Muscle of leg (tissue), 11 donors: ENCODE measurements around the gene PAK4. TPM values are rescaled to one million over a fixed set of nuclear protein-coding genes. Genes with fewer than 3 reads are reported as not detected.
"Not testable (repeated sequence)": the region's sequence is repeated elsewhere in the genome, so short reads cannot be mapped to it uniquely, and the experiment has no call there.

Source experiments
- DNase-seq: peaks from one replicate; pipeline ENCODE4 v3.0.0; 2013
- H3K27ac ChIP-seq: one replicate; pipeline ENCODE4 v1.5.1; 2013; ENCODE audit warnings: mild to moderate bottlenecking, low read length, control low read depth
- H3K27me3 ChIP-seq: one replicate; pipeline ENCODE4 v1.6.1; 2013; ENCODE audit warnings: low read length; ENCODE audit not compliant: control insufficient read depth, insufficient read depth
- H3K36me3 ChIP-seq: one replicate; pipeline ENCODE4 v1.6.1; 2013; ENCODE audit warnings: low read length; ENCODE audit not compliant: control insufficient read depth, insufficient read depth
- H3K4me1 ChIP-seq: one replicate; pipeline ENCODE4 v1.6.1; 2013; ENCODE audit warnings: low read length; ENCODE audit not compliant: control insufficient read depth, insufficient read depth
- H3K4me3 ChIP-seq: one replicate; pipeline ENCODE4 v1.5.1; 2013; ENCODE audit warnings: low read length, control low read depth
- H3K9me3 ChIP-seq: replicated peaks from 2 replicates; pipeline ENCODE4 v1.6.1; 2013; ENCODE audit warnings: low read depth, low read length; ENCODE audit not compliant: control insufficient read depth
- WGBS: methylation state at CpG from one replicate; pipeline ENCODE4 v1.1.5; 2013; ENCODE audit warnings: missing lambda C conversion rate; ENCODE audit not compliant: insufficient coverage; 5-methylcytosine and 5-hydroxymethylcytosine counted together
- polyA plus RNA-seq, 8 donors: library from polyadenylated mRNA; unstranded; fragments of 120-200 nt; gene quantifications; one replicate each; pipeline versions ENCODE4 v1.2.1 to v1.2.3, GENCODE V29; 2013; ENCODE audit warnings: inconsistent platforms in 1 of 8, low replicate concordance in 1 of 8; ENCODE audit not compliant: insufficient read length in 8 of 8, insufficient read depth in 1 of 8
- total RNA-seq: library from RNA; stranded (reverse); fragments of 120-200 nt; gene quantifications from one replicate; pipeline ENCODE4 v1.2.4, GENCODE V29; 2013

The PAK4 gene
- total and polyA plus RNA-seq, 9 donors, result 3.5 to 29.2 (median 20.4) TPM

GRCh38 chr19:39084732-39085080, 40.9 kb upstream of the PAK4 start:
- H3K9me3 ChIP-seq, result no peaks in the 10 kb centered on the region
- WGBS, result 56% methylated on average over 5 of the region's 7 CpGs

GRCh38 chr19:39085392-39085791, 40.2 kb upstream of the PAK4 start:
- H3K4me1 ChIP-seq, result no peaks in the 10 kb centered on the region
- no peak overlapping the region for H3K4me3 ChIP-seq
- DNase-seq, result no peak
- H3K27ac ChIP-seq, result no peak overlapping the region
- H3K27me3 ChIP-seq, result peaks cover 51% of the 10 kb centered on the region
- WGBS, result 61% methylated on average over 7 of the region's 8 CpGs
- no peaks in the 10 kb centered on the region for H3K9me3 ChIP-seq
- no peaks in the 10 kb centered on the region for H3K36me3 ChIP-seq

More at GRCh38 chr19:39084732-39085080, 40.9 kb upstream of the PAK4 start:
- H3K4me3 ChIP-seq, result no peak overlapping the region
- H3K36me3 ChIP-seq, result no peaks in the 10 kb centered on the region
- no peak for DNase-seq
- H3K27ac ChIP-seq, result no peak overlapping the region
- H3K27me3 ChIP-seq, result peaks cover 51% of the 10 kb centered on the region
- H3K4me1 ChIP-seq, result no peaks in the 10 kb centered on the region

GRCh38 chr19:39086386-39086785, 39.2 kb upstream of the PAK4 start:
- DNase-seq, result no peak
- H3K27me3 ChIP-seq, result peaks cover 51% of the 10 kb centered on the region
- no peak overlapping the region for H3K27ac ChIP-seq
- 71% methylated on average over 1 of the region's 4 CpGs for whole genome bisulfite sequencing
- no peaks in the 10 kb centered on the region for H3K4me1 ChIP-seq
- no peak overlapping the region for H3K4me3 ChIP-seq
- H3K36me3 ChIP-seq, result no peaks in the 10 kb centered on the region
- no peaks in the 10 kb centered on the region for H3K9me3 ChIP-seq

GRCh38 chr19:39087907-39088686, 37.5 kb upstream of the PAK4 start:
- no peak for DNase-seq
- Histone ChIP-seq H3K36me3 (no peaks in the 10 kb centered on the region), H3K9me3 (no peaks in the 10 kb centered on the region), H3K4me3 (no peak overlapping the region), H3K27me3 (peaks cover 43% of the 10 kb centered on the region), H3K4me1 (no peaks in the 10 kb centered on the region), H3K27ac (no peak overlapping the region)
- 85% methylated on average over 5 of the region's 8 CpGs for WGBS

GRCh38 chr19:39090016-39090415, 35.6 kb upstream of the PAK4 start:
- H3K36me3 ChIP-seq, result not testable (repeated sequence)
- peaks cover 29% of the 10 kb centered on the region for H3K27me3 ChIP-seq
- WGBS, result no CpG with 5 or more reads among the region's 8 CpGs

GRCh38 chr19:39090881-39091280, 34.7 kb upstream of the PAK4 start:
- no peak overlapping the region for H3K4me3 ChIP-seq
- H3K4me1 ChIP-seq, result no peaks in the 10 kb centered on the region
- no peak for DNase-seq
- peaks cover 20% of the 10 kb centered on the region for H3K27me3 ChIP-seq
- H3K27ac ChIP-seq, result no peak overlapping the region
- 93% methylated on average over 3 of the region's 4 CpGs for WGBS
- H3K9me3 ChIP-seq, result no peaks in the 10 kb centered on the region
- no peaks in the 10 kb centered on the region for H3K36me3 ChIP-seq

More at GRCh38 chr19:39090016-39090415, 35.6 kb upstream of the PAK4 start:
- H3K27ac ChIP-seq, H3K4me1 ChIP-seq, H3K4me3 ChIP-seq, DNase-seq, H3K9me3 ChIP-seq: not testable (repeated sequence)

GRCh38 chr19:39095799-39096540, 29.6 kb upstream of the PAK4 start:
- H3K4me3 ChIP-seq, H3K9me3 ChIP-seq, H3K36me3 ChIP-seq, H3K4me1 ChIP-seq, DNase-seq, H3K27ac ChIP-seq: not testable (repeated sequence)
- peaks cover 32% of the 10 kb centered on the region for H3K27me3 ChIP-seq
- 62% methylated on average over 2 of the region's 5 CpGs for WGBS

- H3K27ac ChIP-seq, result no peak overlapping the region
- peaks cover 30% of the 10 kb centered on the region for H3K27me3 ChIP-seq
- no peaks in the 10 kb centered on the region for H3K4me1 ChIP-seq
- no peaks in the 10 kb centered on the region for H3K9me3 ChIP-seq
- DNase-seq, result no peak
- 76% methylated on average over 3 of the region's 5 CpGs for WGBS
- H3K36me3 ChIP-seq, result no peaks in the 10 kb centered on the region
- no peak overlapping the region for H3K4me3 ChIP-seq
Observed at GRCh38 chr19:39097299-39097698, 28.3 kb upstream of the PAK4 start.

GRCh38 chr19:39097721-39098120, 27.9 kb upstream of the PAK4 start:
- DNase-seq, result no peak
- peaks cover 30% of the 10 kb centered on the region for H3K27me3 ChIP-seq
- no peaks in the 10 kb centered on the region for H3K4me1 ChIP-seq
- H3K27ac ChIP-seq, result no peak overlapping the region
- H3K36me3 ChIP-seq, result no peaks in the 10 kb centered on the region
- no CpG with 5 or more reads among the region's 2 CpGs for WGBS
- H3K9me3 ChIP-seq, result no peaks in the 10 kb centered on the region
- H3K4me3 ChIP-seq, result no peak overlapping the region

- DNase-seq, result no peak
- peaks cover 28% of the 10 kb centered on the region for H3K27me3 ChIP-seq
- H3K9me3 ChIP-seq, result no peaks in the 10 kb centered on the region
- H3K4me1 ChIP-seq, result no peaks in the 10 kb centered on the region
- no peak overlapping the region for H3K27ac ChIP-seq
- 17% methylated on average over 17 of the region's 53 CpGs for WGBS
- H3K36me3 ChIP-seq, result no peaks in the 10 kb centered on the region
- no peak overlapping the region for H3K4me3 ChIP-seq
Observed at GRCh38 chr19:39098365-39099269, 27.0 kb upstream of the PAK4 start.
